Type B pancreatic cell (in vitro differentiated cells): ENCODE results near the gene RAP2A. TPM values are rescaled to one million over a fixed set of nuclear protein-coding genes. Genes with fewer than 3 reads are reported as not detected.

ENCODE experiments used
- DNase-seq: peaks from one replicate; pipeline ENCODE4 v3.0.0; 2021; ENCODE audit warnings: mixed read lengths; ENCODE audit not compliant: unreplicated experiment; ENCODE audit errors: extremely low spot score
- H3K27ac Mint-ChIP-seq: 2 replicates; pipeline ENCODE4 v1.8.0; 2021; ENCODE audit warnings: mild to moderate bottlenecking, mixed read lengths
- H3K27me3 Mint-ChIP-seq: 2 replicates; pipeline ENCODE4 v1.8.0; 2021; ENCODE audit warnings: mixed read lengths
- H3K36me3 Mint-ChIP-seq: 2 replicates; pipeline ENCODE4 v1.8.0; 2021; ENCODE audit warnings: mixed read lengths
- H3K4me1 Mint-ChIP-seq: one replicate; pipeline ENCODE4 v1.8.0; 2021; ENCODE audit warnings: mixed read lengths; ENCODE audit not compliant: unreplicated experiment
- H3K4me3 Mint-ChIP-seq: 2 replicates; pipeline ENCODE4 v1.8.0; 2021; ENCODE audit warnings: mild to moderate bottlenecking, mixed read lengths
- H3K9me3 Mint-ChIP-seq: 2 replicates; pipeline ENCODE4 v1.8.0; 2021; ENCODE audit warnings: mixed read lengths
- total RNA-seq: library from RNA; stranded (reverse); gene quantifications from 2 replicates; pipeline ENCODE4 v1.2.1, GENCODE V29; 2021; ENCODE audit warnings: low replicate concordance
- TF ChIP-seq, protein P1 (sequence below): fragments of 200-600 bp; sonication (generic); conservative IDR thresholded peaks from 2 replicates; pipeline ENCODE4 v1.5.0; 2021; ENCODE audit warnings: antibody characterized with exemption, mild to moderate bottlenecking

Gene RAP2A
- total RNA-seq, 1 donor from 2014 or later: 37.5 TPM

DNA sequence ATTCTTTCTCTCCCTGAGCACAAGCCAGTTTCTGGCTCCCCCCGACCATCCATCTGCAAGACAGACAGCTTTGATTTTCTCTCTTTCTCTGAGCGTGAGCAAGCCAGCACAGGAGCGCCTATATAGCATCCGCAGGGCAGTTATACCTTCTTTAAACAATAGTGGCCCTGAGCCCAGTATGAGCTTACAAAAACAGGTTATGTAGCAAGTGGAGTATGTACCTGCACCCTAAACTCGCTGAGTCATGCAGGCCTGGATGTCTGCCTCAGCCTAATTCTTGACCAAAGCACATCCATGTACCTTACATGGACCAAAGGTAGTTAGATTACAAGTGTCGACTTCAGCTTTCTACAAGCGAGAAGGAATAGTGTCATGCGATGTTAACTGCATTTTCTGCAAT lies 61.7 kb downstream of the RAP2A start:
- Mint-ChIP-seq H3K36me3 (no peaks in the 10 kb centered on the region), H3K9me3 (peaks cover 6% of the 10 kb centered on the region), H3K27me3 (no peaks in the 10 kb centered on the region), H3K4me3 (no peak overlapping the region), H3K27ac (no peak overlapping the region), H3K4me1 (no peaks in the 10 kb centered on the region)
- TF ChIP-seq, protein P1, sequence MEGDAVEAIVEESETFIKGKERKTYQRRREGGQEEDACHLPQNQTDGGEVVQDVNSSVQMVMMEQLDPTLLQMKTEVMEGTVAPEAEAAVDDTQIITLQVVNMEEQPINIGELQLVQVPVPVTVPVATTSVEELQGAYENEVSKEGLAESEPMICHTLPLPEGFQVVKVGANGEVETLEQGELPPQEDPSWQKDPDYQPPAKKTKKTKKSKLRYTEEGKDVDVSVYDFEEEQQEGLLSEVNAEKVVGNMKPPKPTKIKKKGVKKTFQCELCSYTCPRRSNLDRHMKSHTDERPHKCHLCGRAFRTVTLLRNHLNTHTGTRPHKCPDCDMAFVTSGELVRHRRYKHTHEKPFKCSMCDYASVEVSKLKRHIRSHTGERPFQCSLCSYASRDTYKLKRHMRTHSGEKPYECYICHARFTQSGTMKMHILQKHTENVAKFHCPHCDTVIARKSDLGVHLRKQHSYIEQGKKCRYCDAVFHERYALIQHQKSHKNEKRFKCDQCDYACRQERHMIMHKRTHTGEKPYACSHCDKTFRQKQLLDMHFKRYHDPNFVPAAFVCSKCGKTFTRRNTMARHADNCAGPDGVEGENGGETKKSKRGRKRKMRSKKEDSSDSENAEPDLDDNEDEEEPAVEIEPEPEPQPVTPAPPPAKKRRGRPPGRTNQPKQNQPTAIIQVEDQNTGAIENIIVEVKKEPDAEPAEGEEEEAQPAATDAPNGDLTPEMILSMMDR: no peak
- DNase-seq: no peak

DNA sequence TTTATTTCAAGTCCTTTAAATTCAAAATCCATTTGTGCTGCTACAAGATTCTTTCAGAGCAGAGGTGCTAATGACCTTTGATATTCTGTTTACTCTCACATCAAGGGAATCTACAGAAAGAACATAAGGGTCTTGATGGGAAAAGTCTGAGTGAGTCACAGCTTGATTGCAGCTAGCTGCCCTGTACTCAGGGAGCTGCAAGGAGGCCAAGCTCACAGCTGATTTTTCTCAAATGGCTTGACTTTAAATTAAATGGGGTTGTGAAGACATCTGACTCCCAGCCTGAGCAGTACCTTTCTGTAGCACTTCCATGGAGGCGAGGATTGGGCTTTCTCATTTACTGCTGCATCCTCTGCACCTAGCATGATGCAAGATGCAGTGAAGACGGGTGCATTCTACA lies 62.5 kb downstream of the RAP2A start:
- TF ChIP-seq, protein P1: no peak
- no peaks in the 10 kb centered on the region for H3K9me3 Mint-ChIP-seq
- H3K4me3 Mint-ChIP-seq: no peak overlapping the region
- no peak for DNase-seq
- H3K4me1 Mint-ChIP-seq: no peaks in the 10 kb centered on the region
- no peak overlapping the region for H3K27ac Mint-ChIP-seq
- no peaks in the 10 kb centered on the region for H3K27me3 Mint-ChIP-seq
- H3K36me3 Mint-ChIP-seq: no peaks in the 10 kb centered on the region

DNA sequence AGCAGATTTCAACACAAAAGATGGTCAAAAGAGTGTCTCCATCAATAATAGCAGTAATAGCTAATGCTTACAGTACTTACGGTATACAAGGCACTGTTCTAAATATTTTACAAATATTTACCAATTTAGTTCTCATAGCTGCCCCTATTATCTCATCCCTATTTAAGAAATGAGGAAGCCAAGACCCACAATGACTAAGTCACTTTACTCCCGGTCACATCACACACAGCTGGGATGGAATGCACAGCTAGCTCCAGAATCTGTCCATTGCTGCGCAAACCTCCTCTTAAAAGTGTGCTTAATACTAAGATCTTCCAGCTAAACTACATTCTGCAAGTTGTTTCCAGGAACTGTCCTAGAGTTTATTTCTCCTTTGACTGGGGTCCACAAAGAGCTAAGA lies 63.4 kb downstream of the RAP2A start:
- no peak for DNase-seq
- TF ChIP-seq, protein P1: no peak
- Mint-ChIP-seq H3K36me3 (no peaks in the 10 kb centered on the region), H3K4me3 (no peak overlapping the region), H3K9me3 (no peaks in the 10 kb centered on the region), H3K4me1 (no peaks in the 10 kb centered on the region), H3K27me3 (no peaks in the 10 kb centered on the region), H3K27ac (no peak overlapping the region)

DNA sequence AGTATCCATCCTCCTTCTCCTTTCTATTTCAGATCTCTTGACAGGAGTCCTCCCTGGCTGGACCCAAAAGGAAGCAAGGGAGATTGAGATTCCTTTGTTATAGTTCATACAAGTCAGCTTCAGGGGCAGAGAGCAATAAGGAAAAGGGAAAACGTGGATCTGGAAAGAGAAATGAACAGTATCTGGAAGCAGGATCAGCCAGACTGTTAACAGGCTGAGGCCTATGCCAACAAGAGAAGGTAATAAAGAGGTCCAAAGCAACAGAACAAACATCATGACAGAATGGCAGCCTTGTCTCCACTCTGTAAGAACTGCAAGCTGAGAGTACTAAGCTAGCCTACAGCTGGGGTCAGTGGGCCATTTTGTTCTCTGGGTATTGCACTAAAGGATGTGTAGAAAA lies 64.5 kb downstream of the RAP2A start:
- peaks cover 8% of the 10 kb centered on the region for H3K4me1 Mint-ChIP-seq
- H3K27me3 Mint-ChIP-seq: no peaks in the 10 kb centered on the region
- H3K27ac Mint-ChIP-seq: no peak overlapping the region
- H3K9me3 Mint-ChIP-seq: no peaks in the 10 kb centered on the region
- no peaks in the 10 kb centered on the region for H3K36me3 Mint-ChIP-seq
- no peak overlapping the region for H3K4me3 Mint-ChIP-seq
- DNase-seq: no peak
- TF ChIP-seq, protein P1: no peak

DNA sequence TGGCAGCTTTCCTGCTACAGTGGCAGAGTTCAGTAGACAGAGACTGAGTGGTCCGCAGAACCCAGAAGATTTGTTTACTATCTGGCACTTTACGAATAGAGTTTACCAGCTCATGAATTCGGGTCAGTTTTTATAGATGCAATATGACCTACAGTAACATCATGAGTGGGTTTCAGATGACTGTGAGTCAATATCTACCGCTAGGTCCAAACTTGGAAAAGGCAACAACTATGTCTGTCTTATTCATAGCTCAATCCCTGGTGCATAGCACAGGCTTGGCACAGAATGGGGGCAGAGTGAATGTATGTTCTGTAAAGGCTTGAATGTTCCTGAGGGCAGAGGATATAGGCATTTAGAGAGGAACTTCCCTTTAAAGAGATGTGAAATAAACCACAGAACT lies 65.2 kb downstream of the RAP2A start:
- H3K9me3 Mint-ChIP-seq: no peaks in the 10 kb centered on the region
- H3K4me3 Mint-ChIP-seq: no peak overlapping the region
- H3K27me3 Mint-ChIP-seq: no peaks in the 10 kb centered on the region
- no peak overlapping the region for H3K27ac Mint-ChIP-seq
- no peaks in the 10 kb centered on the region for H3K36me3 Mint-ChIP-seq
- TF ChIP-seq, protein P1: no peak
- DNase-seq: no peak
- peaks cover 8% of the 10 kb centered on the region for H3K4me1 Mint-ChIP-seq

DNA sequence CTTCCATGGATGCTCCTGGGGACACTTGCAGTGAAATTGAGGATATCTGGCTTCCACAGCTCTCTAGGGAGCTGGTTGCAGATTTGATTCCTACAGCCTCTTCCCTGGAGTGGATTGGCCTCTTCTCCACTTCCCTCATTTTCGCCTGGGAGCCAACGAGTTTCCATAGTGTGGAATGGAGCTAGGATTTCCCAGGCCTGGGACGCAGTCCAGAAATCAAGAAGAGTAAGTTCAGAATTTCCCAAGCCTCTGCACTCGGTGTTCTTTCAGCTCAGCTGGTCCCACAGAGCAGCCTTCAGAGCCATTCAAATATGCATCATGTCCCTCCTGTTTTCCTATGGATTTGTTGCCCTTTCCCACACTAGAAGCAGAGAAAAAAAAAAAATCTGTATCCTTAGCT lies 68.2 kb downstream of the RAP2A start:
- H3K27me3 Mint-ChIP-seq: no peaks in the 10 kb centered on the region

More for the DNA sequence above, 68.2 kb downstream of the RAP2A start:
- TF ChIP-seq, protein P1: no peak
- H3K4me1 Mint-ChIP-seq: peaks cover 8% of the 10 kb centered on the region
- no peak overlapping the region for H3K27ac Mint-ChIP-seq
- H3K4me3 Mint-ChIP-seq: no peak overlapping the region
- no peaks in the 10 kb centered on the region for H3K9me3 Mint-ChIP-seq
- H3K36me3 Mint-ChIP-seq: no peaks in the 10 kb centered on the region
- no peak for DNase-seq
